ENCODE measurements around the gene NALCN.

The NALCN gene

GRCh38 chr13:101416181-101417042 is at the start of gene NALCN:
Gene NALCN (minus strand): TSS chr13:101416508. CDS start chr13:101399126, 17,382 bp downstream.
- DNase-seq (ENCODE audit: low read depth) = no peak

GRCh38 chr13:101465877-101466276 is 49.6 kb upstream of the NALCN start:
- no peak for DNase-seq (ENCODE audit: low read depth)

DNA sequence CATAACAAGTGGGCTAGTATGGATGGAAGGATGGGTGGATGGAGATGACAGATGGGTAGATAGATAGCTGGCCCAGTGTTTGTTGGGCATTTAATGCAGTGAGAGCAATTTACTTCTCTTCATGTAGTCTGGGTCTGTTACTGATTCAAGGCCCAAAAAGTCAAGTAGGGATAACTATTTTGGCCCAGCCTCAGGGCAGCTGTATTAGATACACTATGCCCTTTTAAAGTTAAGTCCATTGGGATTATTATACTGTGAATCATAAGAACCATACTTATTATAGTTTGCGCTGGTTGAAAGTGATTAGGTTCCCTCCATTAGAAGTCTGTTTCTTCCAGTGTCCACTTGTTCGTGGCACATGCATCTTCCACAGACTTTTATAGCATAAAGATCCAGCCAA is 40.9 kb upstream of the NALCN start:
- DNase-seq (ENCODE audit: low read depth) = no peak

- DNase-seq (ENCODE audit: low read depth) = no peak
Measured at GRCh38 chr13:101455863-101456262, 39.6 kb upstream of the NALCN start.

- no peak for DNase-seq (ENCODE audit: low read depth)
Measured at GRCh38 chr13:101454767-101455166, 38.5 kb upstream of the NALCN start.

GRCh38 chr13:101453784-101454201 is 37.5 kb upstream of the NALCN start:
- DNase-seq (ENCODE audit: low read depth) = no peak

DNA sequence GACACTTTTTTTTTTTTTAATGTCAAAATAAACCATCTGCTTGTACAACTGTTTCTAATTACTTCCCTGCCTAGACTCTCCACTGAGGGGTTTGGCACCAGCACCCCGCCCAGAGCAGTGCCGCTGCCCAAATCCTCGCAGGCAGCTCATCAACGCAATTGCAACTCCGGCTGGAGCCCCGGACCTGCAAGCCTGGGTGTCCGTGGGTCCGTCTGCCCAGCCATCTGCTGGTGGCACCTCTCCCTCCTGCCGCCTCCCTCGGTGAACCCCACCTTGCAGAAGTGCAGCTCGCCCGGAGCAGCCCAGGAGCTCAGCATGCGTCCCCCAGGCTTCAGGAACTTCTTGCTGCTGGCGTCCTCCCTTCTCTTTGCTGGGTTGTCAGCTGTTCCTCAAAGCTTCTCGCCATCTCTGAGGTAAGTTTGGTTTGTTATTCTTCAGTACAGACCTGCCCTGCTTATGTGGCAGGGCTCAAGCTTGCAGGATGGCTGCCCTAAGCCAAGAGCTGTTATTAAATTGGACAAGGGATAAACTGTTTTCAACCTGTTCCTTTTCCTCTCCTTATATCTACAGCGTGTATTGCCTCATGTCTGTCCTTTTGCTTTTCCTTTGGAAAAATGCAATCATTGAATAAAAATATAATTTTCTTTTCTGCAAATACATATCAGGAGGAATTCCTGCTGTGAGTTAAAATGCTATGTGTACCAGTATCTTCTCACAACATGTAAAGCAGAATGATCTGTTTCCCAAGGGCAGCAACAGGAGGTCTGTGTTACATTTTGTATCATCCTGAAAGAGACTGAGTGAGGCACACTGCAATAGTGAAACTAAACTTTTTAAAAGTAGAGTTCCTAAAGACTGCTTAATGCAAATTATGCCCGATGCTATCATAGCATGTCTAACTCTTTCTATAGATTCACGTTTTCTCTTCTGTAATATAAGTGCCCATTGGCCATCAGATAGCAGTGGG is 36.5 kb upstream of the NALCN start, which contains the start of gene ITGBL1:
ITGBL1 (plus strand) TSS at position 157 of the 967 bp plus-strand sequence; CDS start at position 316, 159 bp downstream.
- no peak for DNase-seq (ENCODE audit: low read depth)

DNA sequence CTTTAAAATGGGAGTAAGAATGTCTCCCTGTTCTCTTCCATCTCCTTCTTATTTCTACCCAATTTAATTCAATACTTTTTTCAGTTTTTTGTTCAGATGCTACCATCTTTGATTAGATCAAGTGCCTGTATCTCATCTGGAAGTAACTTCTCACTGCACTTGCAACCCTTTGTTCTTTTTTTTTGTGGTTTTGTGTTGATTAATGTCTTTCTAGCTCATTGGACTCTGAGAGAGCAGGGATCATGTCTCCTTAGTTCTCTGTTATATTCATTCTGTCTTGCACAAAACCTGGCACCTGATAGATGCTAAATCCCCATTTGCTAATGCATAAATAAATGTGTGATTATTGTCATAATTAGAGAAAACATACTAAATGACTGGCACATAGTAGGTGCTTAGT is 35.3 kb upstream of the NALCN start:
- no peak for DNase-seq (ENCODE audit: low read depth)

GRCh38 chr13:101450749-101451130 is 34.4 kb upstream of the NALCN start:
- DNase-seq (ENCODE audit: low read depth) = no peak

DNA sequence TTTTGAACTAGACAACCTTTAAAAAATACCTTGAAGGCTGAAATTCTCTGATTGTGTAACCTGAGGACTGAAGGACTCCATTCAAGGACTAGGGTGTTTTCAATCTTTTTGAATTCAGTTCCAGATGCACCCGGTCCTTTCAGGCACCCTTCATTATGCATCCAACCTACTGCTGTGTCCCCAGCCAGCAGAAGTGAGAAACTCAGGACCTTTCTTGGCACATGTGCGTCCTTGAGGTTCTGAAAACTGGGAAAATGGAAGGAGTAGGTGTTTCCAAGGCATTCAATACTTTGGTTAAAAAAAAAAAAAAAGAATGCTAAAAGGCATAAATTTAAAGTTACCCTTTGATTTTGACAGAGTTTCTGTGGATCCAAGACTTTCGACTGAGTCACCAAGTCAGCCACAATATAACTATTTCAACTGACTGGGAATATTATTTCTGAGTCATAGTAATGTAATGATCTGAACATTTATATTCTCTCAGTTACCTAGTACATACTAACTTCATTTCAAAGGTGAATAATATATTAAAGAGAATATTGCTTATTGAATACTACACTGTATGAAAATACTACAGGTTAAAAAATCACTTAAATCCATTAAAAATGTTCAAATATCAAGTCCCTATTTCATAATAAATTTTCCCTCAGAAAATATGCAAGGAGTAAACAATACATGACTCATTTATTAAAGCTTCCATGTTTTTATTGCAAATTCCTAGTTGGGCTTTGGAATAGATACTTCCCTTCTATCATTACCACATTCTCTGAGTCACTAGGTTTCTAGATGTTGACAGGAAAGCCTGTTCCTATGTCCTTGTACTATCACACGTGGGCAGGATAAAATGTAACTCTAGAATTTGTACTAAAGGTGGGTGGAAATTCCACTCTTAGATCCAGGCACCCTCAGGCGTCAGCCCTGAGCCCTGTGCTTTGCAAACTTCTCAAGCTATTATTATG is 33.8 kb upstream of the NALCN start:
- DNase-seq (ENCODE audit: low read depth) = no peak

DNA sequence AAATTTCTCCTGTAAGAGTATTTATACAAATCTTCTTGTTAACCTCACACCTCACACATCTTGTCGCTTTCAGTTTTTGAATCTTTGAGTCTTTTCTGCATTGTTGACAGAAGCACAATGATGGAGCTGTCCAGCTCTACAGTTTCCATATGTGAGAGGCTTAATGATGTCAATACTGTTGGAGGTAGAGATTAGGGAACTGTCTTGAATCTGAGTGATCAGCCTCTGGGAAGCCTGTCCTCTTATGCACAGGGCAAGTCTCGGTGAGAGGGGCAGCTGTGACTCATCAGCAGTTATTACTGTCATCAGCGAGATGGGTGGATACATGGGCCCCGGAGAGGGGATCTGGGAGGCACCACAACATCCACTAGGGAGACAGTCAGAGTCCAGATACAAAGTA is 31.5 kb upstream of the NALCN start:
- no peak for DNase-seq (ENCODE audit: low read depth)

DNA sequence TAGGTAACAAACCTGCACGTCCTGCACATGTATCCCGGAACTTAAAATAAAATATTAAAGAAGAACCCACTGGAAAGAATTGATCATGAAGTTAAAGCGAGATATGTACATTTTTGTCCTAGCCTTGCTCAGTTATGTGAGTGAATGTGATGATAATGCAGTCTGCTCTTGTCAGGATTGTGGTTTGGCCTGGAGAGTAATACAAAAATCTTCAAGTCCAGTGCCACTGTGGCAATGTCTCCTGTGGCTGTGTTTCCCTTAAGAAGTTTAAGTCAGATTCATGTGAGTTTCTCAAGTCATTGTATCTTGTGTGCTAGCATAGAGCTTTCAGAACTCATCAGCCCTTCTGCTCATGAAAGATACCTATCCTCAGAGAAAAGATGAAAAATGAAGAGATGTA is 18.2 kb upstream of the NALCN start:
- DNase-seq (ENCODE audit: low read depth) = no peak

DNA sequence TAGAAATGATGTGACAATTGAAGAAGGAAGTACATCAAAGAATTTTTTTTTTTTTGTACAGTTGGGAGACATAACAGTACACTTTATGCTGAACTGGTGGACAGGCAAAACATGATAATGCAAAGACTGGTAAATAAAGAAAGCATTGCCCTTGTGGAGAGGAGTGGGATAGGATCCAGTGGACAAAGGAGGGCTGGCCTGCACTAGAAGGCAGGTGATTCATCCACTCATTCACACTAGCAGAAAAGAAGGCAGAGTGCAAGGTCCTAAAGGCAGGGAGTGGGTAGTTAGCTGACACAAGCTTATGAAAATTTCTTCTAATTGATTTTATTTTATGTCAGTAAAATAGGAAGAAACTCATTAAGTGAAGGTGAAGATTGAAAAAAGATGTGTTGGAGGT is 17.6 kb upstream of the NALCN start:
- no peak for DNase-seq (ENCODE audit: low read depth)

DNA sequence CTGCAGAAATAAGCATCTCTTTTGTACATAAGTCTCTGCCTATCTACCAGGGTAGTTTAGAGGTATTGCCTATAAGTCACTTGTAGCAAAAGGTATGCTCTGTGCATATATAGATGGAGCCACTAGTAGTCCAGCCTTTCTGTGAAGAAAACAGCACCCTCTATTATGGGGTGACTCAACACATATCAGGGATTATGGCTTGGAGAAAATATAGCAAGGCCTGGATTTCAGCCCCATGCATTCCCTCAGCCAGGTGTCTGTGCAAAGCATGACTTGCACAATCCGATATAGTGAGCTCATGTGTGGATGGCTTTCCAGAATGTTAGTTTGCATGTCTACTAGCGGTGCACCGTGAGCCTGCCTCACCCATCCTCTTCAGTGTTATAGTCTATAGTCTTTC is 13.4 kb upstream of the NALCN start:
- DNase-seq (ENCODE audit: low read depth) = no peak

DNA sequence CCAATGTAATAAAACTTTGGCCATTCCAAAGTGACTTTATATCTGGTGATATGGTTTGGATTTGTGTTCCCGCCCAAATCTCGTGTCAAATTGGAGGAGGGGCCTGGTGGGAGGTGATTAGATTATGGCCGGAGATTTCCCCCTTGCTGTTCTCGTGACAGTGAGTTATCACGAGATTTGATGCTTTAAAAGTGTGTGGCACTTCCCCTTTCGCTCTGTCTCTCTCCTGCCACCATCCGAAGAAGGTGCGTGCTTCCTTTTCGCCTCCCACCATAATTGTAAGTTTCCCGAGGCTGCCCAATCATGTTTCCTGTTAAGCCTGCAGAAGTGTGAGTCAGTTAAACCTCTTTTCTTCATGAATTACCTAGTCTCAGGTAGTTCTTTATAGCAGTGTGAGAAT is 9.3 kb upstream of the NALCN start:
- DNase-seq (ENCODE audit: low read depth) = no peak

- no peak for DNase-seq (ENCODE audit: low read depth)
Measured at GRCh38 chr13:101425156-101425471, 8.8 kb upstream of the NALCN start.

DNA sequence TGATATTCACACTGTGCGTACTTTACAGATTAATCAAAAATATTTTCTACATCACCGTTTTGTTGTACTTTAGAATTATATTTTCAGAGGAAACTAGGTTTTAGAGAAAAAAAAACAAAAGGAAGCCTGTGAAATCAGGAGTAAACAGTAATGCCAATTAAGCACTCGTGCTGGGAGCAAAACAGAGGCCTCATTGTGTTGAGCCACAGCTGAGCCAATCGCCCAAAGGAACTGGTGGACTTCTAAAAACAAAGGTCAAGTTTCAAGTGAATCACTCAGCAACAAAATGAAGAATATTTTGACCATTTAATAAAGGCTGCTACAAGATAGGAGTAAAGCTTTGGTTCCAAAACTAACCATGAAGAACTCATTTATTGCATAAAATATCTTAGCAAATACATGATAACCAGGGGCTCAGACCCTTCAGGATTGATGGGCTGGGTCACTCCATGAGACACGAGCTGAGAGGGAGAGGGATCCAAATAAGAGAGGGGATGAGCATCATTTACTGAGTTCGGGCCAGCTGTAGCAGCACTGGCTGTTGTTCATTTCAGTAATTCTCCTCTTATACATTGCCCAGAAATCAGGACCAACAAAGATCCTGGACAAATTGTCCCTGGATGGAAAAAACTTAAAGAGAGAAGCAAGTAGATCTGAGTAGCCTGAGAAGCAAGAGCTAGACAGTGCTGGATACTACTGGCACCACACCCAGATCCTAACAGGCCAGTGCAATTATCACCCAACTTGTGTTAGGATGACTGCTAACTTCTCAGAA is 8.3 kb upstream of the NALCN start:
- DNase-seq (ENCODE audit: low read depth) = no peak

DNA sequence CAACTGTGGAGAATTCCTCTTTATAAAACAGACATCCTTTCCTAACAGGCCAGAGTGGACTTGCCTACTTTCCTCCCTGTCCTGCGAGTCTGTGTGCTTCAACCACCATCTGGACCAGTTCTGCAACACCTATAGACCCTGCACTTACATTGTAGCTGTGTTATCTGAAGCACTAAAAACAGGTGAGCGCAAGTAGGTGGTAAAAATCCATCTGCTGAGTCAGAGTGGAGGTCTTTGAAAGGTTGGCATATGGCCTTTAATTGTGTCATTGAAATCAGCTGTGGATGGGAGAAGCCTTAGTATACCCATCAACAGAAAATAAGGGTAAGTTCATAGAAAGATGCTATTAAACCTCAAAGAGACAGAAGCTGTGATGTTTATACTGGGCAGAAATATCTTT is 7.6 kb upstream of the NALCN start:
- DNase-seq (ENCODE audit: low read depth) = no peak

DNA sequence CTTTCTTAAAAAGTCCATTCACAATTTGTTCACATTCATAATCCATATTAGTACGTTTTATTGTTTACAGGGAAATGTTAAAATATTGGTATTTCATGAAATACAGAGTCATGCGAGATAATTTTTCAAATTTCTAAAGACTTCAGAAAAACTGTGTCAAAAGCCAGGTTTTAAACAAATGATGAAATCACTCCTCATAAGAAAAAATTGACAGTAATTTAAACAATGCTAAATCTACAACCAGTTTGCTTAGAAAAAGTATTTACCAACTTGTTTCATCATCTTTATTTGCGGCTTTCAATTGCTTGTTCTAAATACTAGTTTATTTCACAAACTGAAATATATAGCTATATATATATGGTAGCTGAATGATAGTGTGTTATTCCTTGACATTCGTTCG is 1.2 kb upstream of the NALCN start:
- DNase-seq (ENCODE audit: low read depth) = no peak

DNA sequence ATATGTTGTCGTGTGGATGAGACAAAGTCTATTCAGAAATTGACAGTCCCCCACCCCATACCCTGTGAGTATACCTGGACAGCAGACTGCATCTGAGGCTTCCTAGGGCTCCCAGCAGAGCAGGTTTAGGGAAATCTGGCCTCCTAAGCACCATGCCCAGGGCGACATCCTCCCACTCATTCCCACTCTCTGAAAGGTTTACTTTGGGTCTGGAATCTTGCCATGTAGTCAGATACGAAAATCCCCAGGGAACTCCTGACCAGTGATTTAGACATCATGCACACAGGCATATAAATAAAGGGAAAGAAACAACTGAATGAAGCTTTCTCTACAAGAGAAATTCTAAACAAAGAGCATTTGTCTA is 717 bp upstream of the NALCN start:
- no peak for DNase-seq (ENCODE audit: low read depth)

Measured in stimulated activated CD4-positive, alpha-beta T cell treated with anti-CD3 and anti-CD28 coated beads, Interleukin-2, amount 100 ng/mL, for 4 hours (primary cell).